HepG2 (cell line): Measurements from ENCODE around the gene RUNDC1. TPM values are rescaled to one million over a fixed set of nuclear protein-coding genes. Genes with fewer than 3 reads are reported as not detected.

Experiments used
- KDM4B ChIP-seq: sonication (generic); formaldehyde crosslinking; IDR thresholded peaks from 2 replicates; pipeline ENCODE4 v1.4.0; 2020; ENCODE audit warnings: missing genetic modification reagents
- MYC ChIP-seq: sonication (generic); formaldehyde crosslinking; IDR thresholded peaks from 2 replicates; pipeline ENCODE4 v1.9.0; 2021; ENCODE audit warnings: missing genetic modification reagents, borderline replicate concordance
- SPEN ChIP-seq: sonication (generic); formaldehyde crosslinking; IDR thresholded peaks from 2 replicates; pipeline ENCODE4 v1.5.1; 2020; ENCODE audit warnings: low read depth, mild to moderate bottlenecking, missing genetic modification reagents
- TGIF2 ChIP-seq: IDR thresholded peaks from 2 replicates; pipeline ENCODE4 v1.6.1; 2016; ENCODE audit warnings: control low read depth, missing compliant biosample characterization
- TRIM24 ChIP-seq: sonication (generic); formaldehyde crosslinking; IDR thresholded peaks from 2 replicates; pipeline ENCODE4 v1.8.0; 2022; ENCODE audit warnings: mild to moderate bottlenecking, missing genetic modification reagents
- polyA plus RNA-seq, 8 experiments: library from polyadenylated mRNA; depleted of rRNA in 3 of 8; stranded (reverse) in 7 of 8; unstranded in 1 of 8; fragments of >200 nt; fragmentation: Illumina TruSeq in 4 of 8; extraction: Trizol in 4 of 8; gene quantifications; 2 replicates each; pipeline versions ENCODE4 v1.2.1 to v1.2.3, GENCODE V29; 2011 to 2016; ENCODE audit warnings: low read depth in 4 of 8, missing spikeins in 1 of 8, mixed read lengths in 1 of 8; ENCODE audit not compliant: insufficient read depth in 1 of 8
- total RNA-seq, 5 experiments: library from RNA; depleted of rRNA; stranded (reverse); fragments of >200 nt; fragmentation: Illumina TruSeq; extraction: Trizol; gene quantifications; 2 replicates each; pipeline ENCODE4 v1.2.3, GENCODE V29; 2016; ENCODE audit warnings: low read depth in 1 of 5
- TF ChIP-seq, protein P1 (sequence below): sonication (generic); formaldehyde crosslinking; IDR thresholded peaks from 2 replicates; pipeline ENCODE4 v1.4.0; 2020; ENCODE audit warnings: mild to moderate bottlenecking, missing genetic modification reagents, borderline replicate concordance
- TF ChIP-seq, protein P2 (sequence below), 2 experiments: fragments of 450-650 bp in 1 of 2; sonication (generic) in 1 of 2; formaldehyde crosslinking in 1 of 2; IDR thresholded peaks; 2 replicates each; pipeline versions ENCODE4 v1.6.1 to v1.8.0; 2016 to 2022; ENCODE audit warnings: antibody characterized with exemption in 1 of 2, mild to moderate bottlenecking in 1 of 2, missing genetic modification reagents in 1 of 2
- TF ChIP-seq, protein P3 (sequence below): sonication (generic); formaldehyde crosslinking; IDR thresholded peaks from 2 replicates; pipeline ENCODE4 v1.4.0; 2020; ENCODE audit warnings: mild to moderate bottlenecking, missing genetic modification reagents

The RUNDC1 gene
- total and polyA plus RNA-seq, 2 of the 13 experiments (the other 11 are each of a cell fraction or from before 2014, with no cell fraction given), result 10.3 to 11.4 TPM

DNA sequence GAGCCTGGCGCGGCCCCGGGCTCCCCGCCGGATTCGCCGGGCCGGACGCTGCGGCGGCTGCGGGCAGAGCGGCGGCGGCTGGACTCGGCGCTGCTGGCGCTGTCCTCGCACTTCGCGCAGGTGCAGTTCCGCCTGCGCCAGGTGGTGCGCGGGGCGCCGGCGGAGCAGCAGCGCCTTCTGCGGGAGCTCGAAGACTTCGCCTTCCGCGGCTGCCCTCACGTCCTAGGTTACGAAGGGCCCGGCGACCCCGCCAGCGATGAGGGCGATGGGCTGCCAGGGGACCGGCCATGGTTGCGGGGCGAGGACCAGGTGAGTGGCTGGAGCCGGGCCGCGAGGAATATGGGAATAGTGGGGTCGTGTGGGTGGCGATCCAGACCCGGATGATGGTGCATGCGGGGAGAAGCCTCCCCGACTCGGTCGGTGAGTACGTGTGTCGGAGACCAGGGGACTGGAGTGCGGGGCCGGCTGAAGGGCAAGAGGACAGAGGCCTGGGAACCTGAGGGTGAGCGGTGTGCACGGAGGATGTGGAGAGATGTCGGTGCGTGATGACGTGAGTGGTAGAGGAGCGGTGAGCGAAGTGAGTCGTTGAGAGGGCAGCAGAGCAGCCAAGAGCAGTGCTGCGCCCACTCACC is 517 bp downstream of the RUNDC1 start (continued):
- TF ChIP-seq, protein P1, sequence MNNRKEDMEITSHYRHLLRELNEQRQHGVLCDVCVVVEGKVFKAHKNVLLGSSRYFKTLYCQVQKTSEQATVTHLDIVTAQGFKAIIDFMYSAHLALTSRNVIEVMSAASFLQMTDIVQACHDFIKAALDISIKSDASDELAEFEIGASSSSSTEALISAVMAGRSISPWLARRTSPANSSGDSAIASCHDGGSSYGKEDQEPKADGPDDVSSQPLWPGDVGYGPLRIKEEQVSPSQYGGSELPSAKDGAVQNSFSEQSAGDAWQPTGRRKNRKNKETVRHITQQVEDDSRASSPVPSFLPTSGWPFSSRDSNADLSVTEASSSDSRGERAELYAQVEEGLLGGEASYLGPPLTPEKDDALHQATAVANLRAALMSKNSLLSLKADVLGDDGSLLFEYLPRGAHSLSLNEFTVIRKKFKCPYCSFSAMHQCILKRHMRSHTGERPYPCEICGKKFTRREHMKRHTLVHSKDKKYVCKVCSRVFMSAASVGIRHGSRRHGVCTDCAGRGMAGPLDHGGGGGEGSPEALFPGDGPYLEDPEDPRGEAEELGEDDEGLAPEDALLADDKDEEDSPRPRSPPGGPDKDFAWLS (CRISPR knock-in tag), result no peak
- TF ChIP-seq TGIF2 (CRISPR knock-in tag) (peak; percentile 24; the same call in 1 of the 2 replicates), MYC (CRISPR knock-in tag) (no peak; the same call in 1 of the 2 replicates), TRIM24 (CRISPR knock-in tag) (no peak), KDM4B (CRISPR knock-in tag) (0 out of 2 replicates have a peak, but pooled peaks have one; percentile 26), SPEN (CRISPR knock-in tag) (peak; percentile 74; the same call in 1 of the 2 replicates)
- TF ChIP-seq, protein P2, sequence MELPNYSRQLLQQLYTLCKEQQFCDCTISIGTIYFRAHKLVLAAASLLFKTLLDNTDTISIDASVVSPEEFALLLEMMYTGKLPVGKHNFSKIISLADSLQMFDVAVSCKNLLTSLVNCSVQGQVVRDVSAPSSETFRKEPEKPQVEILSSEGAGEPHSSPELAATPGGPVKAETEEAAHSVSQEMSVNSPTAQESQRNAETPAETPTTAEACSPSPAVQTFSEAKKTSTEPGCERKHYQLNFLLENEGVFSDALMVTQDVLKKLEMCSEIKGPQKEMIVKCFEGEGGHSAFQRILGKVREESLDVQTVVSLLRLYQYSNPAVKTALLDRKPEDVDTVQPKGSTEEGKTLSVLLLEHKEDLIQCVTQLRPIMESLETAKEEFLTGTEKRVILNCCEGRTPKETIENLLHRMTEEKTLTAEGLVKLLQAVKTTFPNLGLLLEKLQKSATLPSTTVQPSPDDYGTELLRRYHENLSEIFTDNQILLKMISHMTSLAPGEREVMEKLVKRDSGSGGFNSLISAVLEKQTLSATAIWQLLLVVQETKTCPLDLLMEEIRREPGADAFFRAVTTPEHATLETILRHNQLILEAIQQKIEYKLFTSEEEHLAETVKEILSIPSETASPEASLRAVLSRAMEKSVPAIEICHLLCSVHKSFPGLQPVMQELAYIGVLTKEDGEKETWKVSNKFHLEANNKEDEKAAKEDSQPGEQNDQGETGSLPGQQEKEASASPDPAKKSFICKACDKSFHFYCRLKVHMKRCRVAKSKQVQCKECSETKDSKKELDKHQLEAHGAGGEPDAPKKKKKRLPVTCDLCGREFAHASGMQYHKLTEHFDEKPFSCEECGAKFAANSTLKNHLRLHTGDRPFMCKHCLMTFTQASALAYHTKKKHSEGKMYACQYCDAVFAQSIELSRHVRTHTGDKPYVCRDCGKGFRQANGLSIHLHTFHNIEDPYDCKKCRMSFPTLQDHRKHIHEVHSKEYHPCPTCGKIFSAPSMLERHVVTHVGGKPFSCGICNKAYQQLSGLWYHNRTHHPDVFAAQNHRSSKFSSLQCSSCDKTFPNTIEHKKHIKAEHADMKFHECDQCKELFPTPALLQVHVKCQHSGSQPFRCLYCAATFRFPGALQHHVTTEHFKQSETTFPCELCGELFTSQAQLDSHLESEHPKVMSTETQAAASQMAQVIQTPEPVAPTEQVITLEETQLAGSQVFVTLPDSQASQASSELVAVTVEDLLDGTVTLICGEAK (IDR thresholded peaks at IDR 0.05), result no peak
- TF ChIP-seq, protein P2 (CRISPR knock-in tag; IDR thresholded peaks at IDR 0.05), result peak; percentile 55; the same call in 1 of the 2 replicates
- TF ChIP-seq, protein P3, sequence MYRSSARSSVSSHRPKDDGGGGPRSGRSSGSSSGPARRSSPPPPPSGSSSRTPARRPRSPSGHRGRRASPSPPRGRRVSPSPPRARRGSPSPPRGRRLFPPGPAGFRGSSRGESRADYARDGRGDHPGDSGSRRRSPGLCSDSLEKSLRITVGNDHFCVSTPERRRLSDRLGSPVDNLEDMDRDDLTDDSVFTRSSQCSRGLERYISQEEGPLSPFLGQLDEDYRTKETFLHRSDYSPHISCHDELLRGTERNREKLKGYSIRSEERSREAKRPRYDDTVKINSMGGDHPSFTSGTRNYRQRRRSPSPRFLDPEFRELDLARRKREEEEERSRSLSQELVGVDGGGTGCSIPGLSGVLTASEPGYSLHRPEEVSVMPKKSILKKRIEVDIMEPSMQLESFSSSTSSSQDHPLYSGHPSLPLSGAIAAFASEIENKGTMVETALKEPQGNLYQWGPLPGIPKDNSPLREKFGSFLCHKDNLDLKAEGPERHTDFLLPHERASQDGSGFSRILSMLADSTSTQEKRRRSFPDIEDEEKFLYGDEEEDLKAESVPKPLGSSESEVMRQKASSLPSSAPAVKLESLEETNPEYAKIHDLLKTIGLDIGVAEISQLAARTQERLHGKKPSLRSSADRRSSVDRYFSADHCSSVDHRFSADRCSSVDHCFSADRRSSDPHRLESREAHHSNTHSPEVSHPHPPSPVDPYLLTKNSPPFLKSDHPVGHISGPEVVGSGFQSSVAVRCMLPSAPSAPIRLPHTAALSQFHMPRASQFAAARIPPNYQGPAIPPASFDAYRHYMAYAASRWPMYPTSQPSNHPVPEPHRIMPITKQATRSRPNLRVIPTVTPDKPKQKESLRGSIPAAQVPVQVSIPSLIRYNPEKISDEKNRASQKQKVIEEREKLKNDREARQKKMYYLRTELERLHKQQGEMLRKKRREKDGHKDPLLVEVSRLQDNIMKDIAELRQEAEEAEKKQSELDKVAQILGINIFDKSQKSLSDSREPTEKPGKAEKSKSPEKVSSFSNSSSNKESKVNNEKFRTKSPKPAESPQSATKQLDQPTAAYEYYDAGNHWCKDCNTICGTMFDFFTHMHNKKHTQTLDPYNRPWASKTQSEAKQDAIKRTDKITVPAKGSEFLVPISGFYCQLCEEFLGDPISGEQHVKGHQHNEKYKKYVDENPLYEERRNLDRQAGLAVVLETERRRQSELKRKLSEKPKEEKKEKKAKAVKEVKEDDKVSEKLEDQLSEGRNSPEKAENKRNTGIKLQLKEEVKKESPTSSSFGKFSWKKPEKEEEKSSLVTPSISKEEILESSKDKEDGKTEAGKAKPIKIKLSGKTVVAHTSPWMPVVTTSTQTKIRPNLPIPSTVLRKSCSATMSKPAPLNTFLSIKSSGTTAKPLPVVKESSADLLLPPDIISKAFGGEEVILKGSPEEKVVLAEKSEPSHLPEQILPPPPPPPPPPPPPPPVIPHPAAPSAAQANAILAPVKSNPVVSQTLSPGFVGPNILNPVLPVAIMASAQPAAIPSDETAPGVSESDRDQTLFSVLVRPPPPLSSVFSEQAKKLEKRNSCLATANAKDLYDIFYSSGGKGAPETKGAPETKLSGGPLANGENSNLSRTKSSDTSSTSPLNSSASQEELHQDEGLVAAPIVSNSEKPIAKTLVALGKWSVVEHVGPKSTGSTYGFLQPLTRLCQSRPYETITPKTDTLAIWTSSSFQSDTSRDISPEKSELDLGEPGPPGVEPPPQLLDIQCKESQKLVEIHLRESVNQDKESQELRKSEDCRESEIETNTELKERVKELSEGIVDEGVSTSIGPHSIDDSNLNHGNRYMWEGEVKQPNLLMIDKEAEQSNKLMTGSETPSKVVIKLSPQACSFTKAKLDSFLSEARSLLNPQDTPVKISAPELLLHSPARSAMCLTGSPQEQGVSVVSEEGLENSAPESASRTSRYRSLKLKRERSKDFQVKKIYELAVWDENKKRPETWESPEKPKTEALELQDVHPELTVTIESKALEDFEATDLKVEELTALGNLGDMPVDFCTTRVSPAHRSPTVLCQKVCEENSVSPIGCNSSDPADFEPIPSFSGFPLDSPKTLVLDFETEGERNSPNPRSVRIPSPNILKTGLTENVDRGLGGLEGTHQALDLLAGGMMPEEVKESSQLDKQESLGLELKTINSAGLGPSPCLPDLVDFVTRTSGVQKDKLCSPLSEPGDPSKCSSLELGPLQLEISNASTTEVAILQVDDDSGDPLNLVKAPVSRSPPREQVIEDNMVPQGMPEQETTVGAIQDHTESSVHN (CRISPR knock-in tag), result peak; percentile 56; the same call in 1 of the 2 replicates
